Measurements from ENCODE around the gene PHOSPHO2. TPM values are rescaled to one million over a fixed set of nuclear protein-coding genes. Genes with fewer than 3 reads are reported as not detected.
A peak's percentile ranks its signal among the peaks of the same experiment; 100 is the strongest.

The PHOSPHO2 gene
- total RNA-seq, 1 experiment from 2014 or later, result 5.0 TPM

DNA sequence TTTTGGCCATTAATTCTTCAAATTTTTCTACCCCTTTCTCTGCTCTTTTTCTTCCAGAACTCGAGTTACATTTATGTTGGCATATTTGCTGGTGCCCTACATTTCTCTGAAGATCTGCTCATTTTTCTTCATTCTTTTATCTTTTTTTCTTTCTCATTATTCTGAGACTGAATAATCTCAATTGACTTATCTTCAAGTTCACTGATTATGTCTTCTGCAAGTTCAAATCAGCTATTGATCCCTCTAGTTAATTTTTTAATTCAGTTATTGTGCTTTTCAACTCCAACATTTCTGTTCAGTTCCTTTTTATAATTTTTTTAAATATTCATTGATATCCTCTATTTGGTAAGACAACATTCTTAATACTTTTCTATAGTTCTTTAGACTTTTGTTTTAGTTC is 3.3 kb upstream of the PHOSPHO2 start:
- Mint-ChIP-seq H3K4me3 (ENCODE audit: unreplicated experiment) (no peak overlapping the region), H3K4me1 (ENCODE audit: low read depth, unreplicated experiment) (peaks cover 9% of the 10 kb centered on the region), H3K9me3 (ENCODE audit: unreplicated experiment) (peaks cover 22% of the 10 kb centered on the region), H3K27me3 (ENCODE audit: insufficient read depth, unreplicated experiment) (no peaks in the 10 kb centered on the region), H3K36me3 (ENCODE audit: insufficient read depth, unreplicated experiment) (peaks cover 9% of the 10 kb centered on the region), H3K27ac (ENCODE audit: unreplicated experiment) (no peak overlapping the region)
- TF ChIP-seq, protein P1, sequence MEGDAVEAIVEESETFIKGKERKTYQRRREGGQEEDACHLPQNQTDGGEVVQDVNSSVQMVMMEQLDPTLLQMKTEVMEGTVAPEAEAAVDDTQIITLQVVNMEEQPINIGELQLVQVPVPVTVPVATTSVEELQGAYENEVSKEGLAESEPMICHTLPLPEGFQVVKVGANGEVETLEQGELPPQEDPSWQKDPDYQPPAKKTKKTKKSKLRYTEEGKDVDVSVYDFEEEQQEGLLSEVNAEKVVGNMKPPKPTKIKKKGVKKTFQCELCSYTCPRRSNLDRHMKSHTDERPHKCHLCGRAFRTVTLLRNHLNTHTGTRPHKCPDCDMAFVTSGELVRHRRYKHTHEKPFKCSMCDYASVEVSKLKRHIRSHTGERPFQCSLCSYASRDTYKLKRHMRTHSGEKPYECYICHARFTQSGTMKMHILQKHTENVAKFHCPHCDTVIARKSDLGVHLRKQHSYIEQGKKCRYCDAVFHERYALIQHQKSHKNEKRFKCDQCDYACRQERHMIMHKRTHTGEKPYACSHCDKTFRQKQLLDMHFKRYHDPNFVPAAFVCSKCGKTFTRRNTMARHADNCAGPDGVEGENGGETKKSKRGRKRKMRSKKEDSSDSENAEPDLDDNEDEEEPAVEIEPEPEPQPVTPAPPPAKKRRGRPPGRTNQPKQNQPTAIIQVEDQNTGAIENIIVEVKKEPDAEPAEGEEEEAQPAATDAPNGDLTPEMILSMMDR (IDR thresholded peaks at IDR 0.05; ENCODE audit: insufficient read depth in 1 of 2, low read depth in 1 of 2, low read length in 1 of 2, severe bottlenecking in 1 of 2, unreplicated experiment in 1 of 2), result no peak
- POLR2A ChIA-PET, result no interaction called here
- Histone ChIP-seq H3K4me3 (ENCODE audit: low read depth, low read length) (no peak overlapping the region), H3K9me3 (0 out of 2 replicates have a peak, but pooled peaks cover 4% of the 10 kb centered on the region), H3K4me1 (peaks cover 9% of the 10 kb centered on the region; the same call in 1 of the 2 replicates), H3K36me3 (ENCODE audit: control insufficient read depth, insufficient read depth, low read length) (no peaks in the 10 kb centered on the region), H3K27me3 (replicated peaks; ENCODE audit: control insufficient read depth, insufficient read depth, low read length) (no peaks in the 10 kb centered on the region)
- CTCF ChIA-PET, result no interaction called here
- no peak for DNase-seq
- intact Hi-C loops (cut with micrococcal nuclease; ENCODE audit: unreplicated experiment), result no loop called here
- BruUV-seq (replicated peaks), result no TSS peak

DNA sequence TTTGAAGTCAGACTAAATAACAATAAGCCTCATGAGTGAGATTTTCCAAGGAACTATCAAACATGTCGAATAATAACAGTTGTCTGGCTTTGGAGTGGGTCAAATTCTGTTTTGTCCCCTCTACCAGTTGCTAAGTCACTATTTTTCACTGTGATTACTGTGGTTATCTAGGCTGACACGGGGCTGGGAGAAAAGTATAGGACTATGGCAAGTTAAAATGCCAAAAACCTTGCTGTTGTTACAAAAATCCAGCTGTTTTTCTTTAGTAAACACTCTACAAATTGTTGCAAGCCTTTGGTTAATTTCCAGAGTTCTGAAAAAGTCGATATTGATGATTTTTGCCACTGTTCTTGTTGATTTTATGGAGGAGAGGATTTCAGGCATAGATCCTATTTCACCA is 1.6 kb upstream of the PHOSPHO2 start:
- ChIA-PET POLR2A (no interaction called here), CTCF (no interaction called here)
- Histone ChIP-seq H3K9me3 (0 out of 2 replicates have a peak, but pooled peaks cover 4% of the 10 kb centered on the region), H3K27me3 (replicated peaks; ENCODE audit: control insufficient read depth, insufficient read depth, low read length) (no peaks in the 10 kb centered on the region), H3K4me3 (ENCODE audit: low read depth, low read length) (no peak overlapping the region), H3K4me1 (peaks cover 9% of the 10 kb centered on the region; the same call in 1 of the 2 replicates), H3K36me3 (ENCODE audit: control insufficient read depth, insufficient read depth, low read length) (no peaks in the 10 kb centered on the region)
- H3K4me3 Mint-ChIP-seq (ENCODE audit: unreplicated experiment), result no peak overlapping the region
- TF ChIP-seq, protein P1 (IDR thresholded peaks at IDR 0.05; ENCODE audit: insufficient read depth in 1 of 2, low read depth in 1 of 2, low read length in 1 of 2, severe bottlenecking in 1 of 2, unreplicated experiment in 1 of 2), result no peak
- no TSS peak for BruUV-seq (replicated peaks)
- no peaks in the 10 kb centered on the region for H3K27me3 Mint-ChIP-seq (ENCODE audit: insufficient read depth, unreplicated experiment)
- no peak for DNase-seq
- peaks cover 22% of the 10 kb centered on the region for H3K9me3 Mint-ChIP-seq (ENCODE audit: unreplicated experiment)
- H3K27ac Mint-ChIP-seq (ENCODE audit: unreplicated experiment), result no peak overlapping the region
- H3K36me3 Mint-ChIP-seq (ENCODE audit: insufficient read depth, unreplicated experiment), result peaks cover 9% of the 10 kb centered on the region
- intact Hi-C loops (cut with micrococcal nuclease; ENCODE audit: unreplicated experiment), result no loop called here
- peaks cover 9% of the 10 kb centered on the region for H3K4me1 Mint-ChIP-seq (ENCODE audit: low read depth, unreplicated experiment)

DNA sequence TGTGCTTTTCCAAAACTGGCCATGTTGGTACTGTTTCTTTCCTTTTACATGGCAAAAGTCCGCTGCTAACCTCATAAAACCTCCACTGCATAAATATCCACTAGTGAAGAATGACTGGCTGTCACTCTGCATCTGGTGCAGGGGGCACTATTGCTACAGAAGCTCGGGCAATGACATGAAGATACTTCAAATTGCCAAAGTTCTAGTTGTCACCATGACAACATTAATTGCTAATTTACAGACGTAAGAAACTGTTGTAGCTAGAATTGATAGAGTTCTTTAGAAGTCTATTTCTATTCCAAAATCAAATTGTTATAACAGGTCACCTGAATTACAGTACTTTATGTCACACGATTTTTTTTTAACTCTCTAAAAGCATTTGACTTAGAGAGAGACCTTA is 909 bp upstream of the PHOSPHO2 start:
- Histone ChIP-seq H3K4me1 (peaks cover 9% of the 10 kb centered on the region; the same call in 1 of the 2 replicates), H3K27me3 (replicated peaks; ENCODE audit: control insufficient read depth, insufficient read depth, low read length) (no peaks in the 10 kb centered on the region), H3K36me3 (ENCODE audit: control insufficient read depth, insufficient read depth, low read length) (no peaks in the 10 kb centered on the region), H3K4me3 (ENCODE audit: low read depth, low read length) (no peak overlapping the region), H3K9me3 (0 out of 2 replicates have a peak, but pooled peaks cover 4% of the 10 kb centered on the region)
- CTCF ChIA-PET, result no interaction called here
- Mint-ChIP-seq H3K4me3 (ENCODE audit: unreplicated experiment) (peak overlapping the region; percentile 87), H3K4me1 (ENCODE audit: low read depth, unreplicated experiment) (peaks cover 9% of the 10 kb centered on the region), H3K9me3 (ENCODE audit: unreplicated experiment) (peaks cover 17% of the 10 kb centered on the region), H3K27ac (ENCODE audit: unreplicated experiment) (peak overlapping the region; percentile 98), H3K27me3 (ENCODE audit: insufficient read depth, unreplicated experiment) (no peaks in the 10 kb centered on the region), H3K36me3 (ENCODE audit: insufficient read depth, unreplicated experiment) (peaks cover 9% of the 10 kb centered on the region)
- POLR2A ChIA-PET, result interaction anchor here (0.5 kb wide), 1 partner anchor 26 kb away, joined by 3 read pairs; no protein-coding TSS in a partner anchor
- BruUV-seq (replicated peaks), result TSS peak; percentile 65
- intact Hi-C loops (cut with micrococcal nuclease; ENCODE audit: unreplicated experiment), result no loop called here
- TF ChIP-seq, protein P1 (IDR thresholded peaks at IDR 0.05; ENCODE audit: insufficient read depth in 1 of 2, low read depth in 1 of 2, low read length in 1 of 2, severe bottlenecking in 1 of 2, unreplicated experiment in 1 of 2), result peak in 1 of 2 experiments; percentile 39
- peak in 1 of 2 experiments; percentile 58 for DNase-seq

All from Caco-2 (cell line).